ENCODE results near the gene KDM4B. TPM values are rescaled to one million over a fixed set of nuclear protein-coding genes. Genes with fewer than 3 reads are reported as not detected.

Gene KDM4B
- total RNA-seq, 1 donor from 2014 or later = 153 TPM

GRCh38 chr19:5040544-5041167 lies 71.7 kb downstream of the KDM4B start:
- Mint-ChIP-seq H3K27me3 (ENCODE audit: unreplicated experiment) (peaks cover 20% of the 10 kb centered on the region), H3K27ac (ENCODE audit: unreplicated experiment) (no peak overlapping the region), H3K9me3 (ENCODE audit: unreplicated experiment) (peaks cover 18% of the 10 kb centered on the region), H3K36me3 (ENCODE audit: unreplicated experiment) (no peaks in the 10 kb centered on the region), H3K4me3 (ENCODE audit: unreplicated experiment) (no peak overlapping the region), H3K4me1 (ENCODE audit: low read depth, unreplicated experiment) (peaks cover 30% of the 10 kb centered on the region)
- no peak for DNase-seq
- no peak for TF ChIP-seq CTCF (IDR thresholded peaks at IDR 0.05; ENCODE audit: partially characterized antibody, unreplicated experiment)

GRCh38 chr19:5041168-5041912 lies 72.4 kb downstream of the KDM4B start:
- Mint-ChIP-seq H3K4me3 (ENCODE audit: unreplicated experiment) (no peak overlapping the region), H3K27me3 (ENCODE audit: unreplicated experiment) (peaks cover 21% of the 10 kb centered on the region), H3K4me1 (ENCODE audit: low read depth, unreplicated experiment) (peaks cover 32% of the 10 kb centered on the region), H3K36me3 (ENCODE audit: unreplicated experiment) (no peaks in the 10 kb centered on the region), H3K27ac (ENCODE audit: unreplicated experiment) (peak overlapping the region; percentile 33), H3K9me3 (ENCODE audit: unreplicated experiment) (peaks cover 21% of the 10 kb centered on the region)
- peak; percentile 62 for DNase-seq
- no peak for TF ChIP-seq CTCF (IDR thresholded peaks at IDR 0.05; ENCODE audit: partially characterized antibody, unreplicated experiment)

- no peaks in the 10 kb centered on the region for H3K36me3 Mint-ChIP-seq (ENCODE audit: unreplicated experiment)
- H3K27me3 Mint-ChIP-seq (ENCODE audit: unreplicated experiment) = peaks cover 19% of the 10 kb centered on the region
- peaks cover 34% of the 10 kb centered on the region for H3K4me1 Mint-ChIP-seq (ENCODE audit: low read depth, unreplicated experiment)
- no peak overlapping the region for H3K4me3 Mint-ChIP-seq (ENCODE audit: unreplicated experiment)
- DNase-seq = no peak
- no peak for TF ChIP-seq CTCF (IDR thresholded peaks at IDR 0.05; ENCODE audit: partially characterized antibody, unreplicated experiment)
- peak overlapping the region; percentile 78 for H3K27ac Mint-ChIP-seq (ENCODE audit: unreplicated experiment)
- H3K9me3 Mint-ChIP-seq (ENCODE audit: unreplicated experiment) = peaks cover 18% of the 10 kb centered on the region
Observed at GRCh38 chr19:5041913-5042187, 72.9 kb downstream of the KDM4B start.

GRCh38 chr19:5042556-5042955 lies 73.6 kb downstream of the KDM4B start:
- peak overlapping the region; percentile 78 for H3K27ac Mint-ChIP-seq (ENCODE audit: unreplicated experiment)
- peak; percentile 44 for DNase-seq
- TF ChIP-seq CTCF (IDR thresholded peaks at IDR 0.05; ENCODE audit: partially characterized antibody, unreplicated experiment) = no peak
- H3K4me3 Mint-ChIP-seq (ENCODE audit: unreplicated experiment) = no peak overlapping the region
- peaks cover 17% of the 10 kb centered on the region for H3K27me3 Mint-ChIP-seq (ENCODE audit: unreplicated experiment)
- H3K9me3 Mint-ChIP-seq (ENCODE audit: unreplicated experiment) = peaks cover 16% of the 10 kb centered on the region
- H3K4me1 Mint-ChIP-seq (ENCODE audit: low read depth, unreplicated experiment) = peaks cover 30% of the 10 kb centered on the region
- H3K36me3 Mint-ChIP-seq (ENCODE audit: unreplicated experiment) = no peaks in the 10 kb centered on the region

GRCh38 chr19:5045029-5045428 lies 76.1 kb downstream of the KDM4B start:
- TF ChIP-seq CTCF (IDR thresholded peaks at IDR 0.05; ENCODE audit: partially characterized antibody, unreplicated experiment) = no peak
- peaks cover 12% of the 10 kb centered on the region for H3K27me3 Mint-ChIP-seq (ENCODE audit: unreplicated experiment)
- no peak overlapping the region for H3K27ac Mint-ChIP-seq (ENCODE audit: unreplicated experiment)
- H3K36me3 Mint-ChIP-seq (ENCODE audit: unreplicated experiment) = no peaks in the 10 kb centered on the region
- DNase-seq = no peak
- peak overlapping the region; percentile 23 for H3K4me3 Mint-ChIP-seq (ENCODE audit: unreplicated experiment)
- peaks cover 27% of the 10 kb centered on the region for H3K4me1 Mint-ChIP-seq (ENCODE audit: low read depth, unreplicated experiment)
- peaks cover 18% of the 10 kb centered on the region for H3K9me3 Mint-ChIP-seq (ENCODE audit: unreplicated experiment)

Data from glutamatergic neuron (in vitro differentiated cells).